ENCODE measurements around the gene SIGMAR1.
"Not testable (repeated sequence)": the region's sequence is repeated elsewhere in the genome, so short reads cannot be mapped to it uniquely, and the experiment has no call there.

SIGMAR1 gene

GRCh38 chr9:34656992-34657391 lies 19.4 kb upstream of the SIGMAR1 start:
- intact Hi-C loops (cut with DNase I): no loop called here
- DNase-seq: peak in 1 of 10 donors; percentile 37

- intact Hi-C loops (cut with DNase I): no loop called here
- DNase-seq: peak in 2 of 10 donors; percentile 45 to 63
Observed at GRCh38 chr9:34655394-34655793, 17.8 kb upstream of the SIGMAR1 start.

- intact Hi-C loops (cut with DNase I): no loop called here
- DNase-seq: peak; percentile 64 to 96 (median 78)
Observed at GRCh38 chr9:34654323-34655051, 16.9 kb upstream of the SIGMAR1 start.

GRCh38 chr9:34653151-34654072 lies 15.8 kb upstream of the SIGMAR1 start:
- intact Hi-C loops (cut with DNase I): no loop called here
- DNase-seq: peak in 2 of 10 donors; percentile 54 to 58

GRCh38 chr9:34652602-34653000 lies 15.0 kb upstream of the SIGMAR1 start:
- intact Hi-C loops (cut with DNase I): no loop called here
- DNase-seq: peak in 1 of 10 donors; percentile 36

- DNase-seq: peak; percentile 66 to 98 (median 82)
- intact Hi-C loops (cut with DNase I): no loop called here
Observed at GRCh38 chr9:34651876-34652601, 14.5 kb upstream of the SIGMAR1 start, which contains the start of gene IL11RA. TSS of gene IL11RA (plus strand) at chr9:34652185. CDS start at chr9:34655218, 3,033 bp downstream.

GRCh38 chr9:34651321-34651720 lies 13.7 kb upstream of the SIGMAR1 start:
- peak in 2 of 10 donors; percentile 5 to 65 for DNase-seq
- intact Hi-C loops (cut with DNase I): no loop called here

- intact Hi-C loops (cut with DNase I): no loop called here
Observed at GRCh38 chr9:34650816-34651215, 13.2 kb upstream of the SIGMAR1 start.

GRCh38 chr9:34648673-34649072 lies 11.1 kb upstream of the SIGMAR1 start:
- DNase-seq: peak in 2 of 10 donors; percentile 55 to 62
- intact Hi-C loops (cut with DNase I): no loop called here

More at GRCh38 chr9:34650816-34651215, 13.2 kb upstream of the SIGMAR1 start:
- peak in 5 of 10 donors; percentile 42 to 86 (median 76) for DNase-seq

GRCh38 chr9:34647651-34648050 lies 10.1 kb upstream of the SIGMAR1 start:
- intact Hi-C loops (cut with DNase I): no loop called here

GRCh38 chr9:34647084-34647403 lies 9.5 kb upstream of the SIGMAR1 start:
- no peak for DNase-seq
- intact Hi-C loops (cut with DNase I): no loop called here

More at GRCh38 chr9:34647651-34648050, 10.1 kb upstream of the SIGMAR1 start:
- peak in 2 of 10 donors; percentile 57 to 68 for DNase-seq

- intact Hi-C loops (cut with DNase I): no loop called here
- DNase-seq: peak; percentile 79 to 98 (median 92)
Observed at GRCh38 chr9:34646211-34647083, 8.9 kb upstream of the SIGMAR1 start, which contains the start of gene GALT. TSS of gene GALT (plus strand) at chr9:34646675. CDS start at chr9:34646705, 30 bp downstream.

- intact Hi-C loops (cut with DNase I): no loop called here
- no peak for DNase-seq
Observed at GRCh38 chr9:34644766-34645314, 7.3 kb upstream of the SIGMAR1 start.

- intact Hi-C loops (cut with DNase I): no loop called here
Observed at GRCh38 chr9:34642679-34643078, 5.1 kb upstream of the SIGMAR1 start.

GRCh38 chr9:34639322-34639721 lies 1.7 kb upstream of the SIGMAR1 start:
- DNase-seq: peak in 1 of 10 donors; percentile 35
- intact Hi-C loops (cut with DNase I): not testable (repeated sequence)

More at GRCh38 chr9:34642679-34643078, 5.1 kb upstream of the SIGMAR1 start:
- no peak for DNase-seq

- DNase-seq: no peak
- intact Hi-C loops (cut with DNase I): no loop called here
Observed at GRCh38 chr9:34638138-34638445, 505 bp upstream of the SIGMAR1 start.

- peak in 4 of 10 donors; percentile 42 to 91 (median 68) for DNase-seq
- intact Hi-C loops (cut with DNase I): no loop called here
Observed at GRCh38 chr9:34636791-34637355, 714 bp downstream of the SIGMAR1 start.

GRCh38 chr9:34635556-34635955 lies 2.0 kb downstream of the SIGMAR1 start:
- peak in 1 of 10 donors; percentile 67 for DNase-seq
- intact Hi-C loops (cut with DNase I): no loop called here

Data from posterior cingulate gyrus (tissue), 11 donors.